Tibial artery (tissue), 4 donors: ENCODE measurements around the gene ADAMTSL3.

ENCODE experiments used
- DNase-seq, 2 donors: peaks; one replicate each; pipeline ENCODE4 v3.0.0-alpha.2; 2019
- H3K27ac ChIP-seq, 2 donors: fragments of 200-600 bp; sonication (generic) in 1 of 2; 1 replicate in 1 of 2; 2 replicates in 1 of 2; pipeline ENCODE4 v1.5.1; 2018 to 2019; ENCODE audit warnings: mild to moderate bottlenecking in 1 of 2
- H3K27me3 ChIP-seq, 2 donors: fragments of 200-600 bp; sonication (generic) in 1 of 2; one replicate each; pipeline versions ENCODE4 v1.5.1 to v1.6.0; 2016 to 2019
- H3K36me3 ChIP-seq, 3 donors: fragments of 200-600 bp; sonication (generic) in 2 of 3; one replicate each; pipeline ENCODE4 v1.5.1; 2016 to 2019; ENCODE audit warnings: mild to moderate bottlenecking in 2 of 3
- H3K4me1 ChIP-seq, 4 donors: fragments of 200-600 bp; sonication (generic) in 2 of 4; 1 replicate in 3 of 4; 2 replicates in 1 of 4; pipeline ENCODE4 v1.5.1; 2016 to 2019
- H3K4me3 ChIP-seq, 2 donors: fragments of 200-600 bp; sonication (generic) in 1 of 2; 1 replicate in 1 of 2; 2 replicates in 1 of 2; pipeline ENCODE4 v1.5.1; 2018 to 2019; ENCODE audit warnings: mild to moderate bottlenecking in 2 of 2
- H3K9me3 ChIP-seq, 3 donors: fragments of 200-600 bp; sonication (generic) in 1 of 3; one replicate each; pipeline ENCODE4 v1.5.1; 2016 to 2019
- CTCF ChIP-seq, 2 experiments: fragments of 200-600 bp in 1 of 2; fragments of 450-650 bp in 1 of 2; IDR thresholded peaks; one replicate each; pipeline ENCODE4 v1.5.1; 2017 to 2019; ENCODE audit warnings: antibody characterized with exemption in 2 of 2, mild to moderate bottlenecking in 1 of 2, moderate library complexity in 1 of 2
- intact Hi-C: fragments of 100-400 bp; cut with DNase I; formaldehyde crosslinking; loops from one replicate; pipeline ENCODE4 v1.15.0; 2023; ENCODE audit warnings: low total_unique reads

ADAMTSL3 gene

GRCh38 chr15:83843471-83843871 lies 189.5 kb downstream of the ADAMTSL3 start:
- Histone ChIP-seq H3K27me3 (no peaks in the 10 kb centered on the region), H3K36me3 (no peaks in the 10 kb centered on the region), H3K4me1 (peaks cover 0 to 35% (median 11%) of the 10 kb centered on the region in 4 donors), H3K4me3 (no peak overlapping the region), H3K9me3 (no peaks in the 10 kb centered on the region), H3K27ac (no peak overlapping the region)
- no peak for DNase-seq
- no peak for TF ChIP-seq CTCF (IDR thresholded peaks at IDR 0.05)
- intact Hi-C loops: no loop called here

- no peaks in the 10 kb centered on the region for H3K27me3 ChIP-seq
- H3K4me3 ChIP-seq: no peak overlapping the region
- intact Hi-C loops: no loop called here
- no peak for TF ChIP-seq CTCF (IDR thresholded peaks at IDR 0.05)
- H3K36me3 ChIP-seq: no peaks in the 10 kb centered on the region
- no peak for DNase-seq
- no peaks in the 10 kb centered on the region for H3K9me3 ChIP-seq
- peaks cover 0 to 41% (median 13%) of the 10 kb centered on the region in 4 donors for H3K4me1 ChIP-seq
- H3K27ac ChIP-seq: no peak overlapping the region
Measured at GRCh38 chr15:83844742-83845141, 190.8 kb downstream of the ADAMTSL3 start.

GRCh38 chr15:83845230-83845629 lies 191.3 kb downstream of the ADAMTSL3 start:
- Histone ChIP-seq H3K9me3 (no peaks in the 10 kb centered on the region), H3K27ac (no peak overlapping the region), H3K4me3 (no peak overlapping the region), H3K36me3 (no peaks in the 10 kb centered on the region), H3K4me1 (peaks cover 0 to 41% (median 13%) of the 10 kb centered on the region in 4 donors), H3K27me3 (no peaks in the 10 kb centered on the region)
- intact Hi-C loops: no loop called here
- DNase-seq: no peak
- TF ChIP-seq CTCF (IDR thresholded peaks at IDR 0.05): no peak

GRCh38 chr15:83846847-83847246 lies 192.9 kb downstream of the ADAMTSL3 start:
- H3K36me3 ChIP-seq: no peaks in the 10 kb centered on the region
- no peak overlapping the region for H3K27ac ChIP-seq
- no peak overlapping the region for H3K4me3 ChIP-seq
- intact Hi-C loops: no loop called here
- H3K4me1 ChIP-seq: peaks cover 0 to 41% (median 13%) of the 10 kb centered on the region in 4 donors
- H3K9me3 ChIP-seq: no peaks in the 10 kb centered on the region
- TF ChIP-seq CTCF (IDR thresholded peaks at IDR 0.05): no peak
- DNase-seq: no peak
- H3K27me3 ChIP-seq: no peaks in the 10 kb centered on the region

- Histone ChIP-seq H3K27ac (no peak overlapping the region), H3K4me3 (no peak overlapping the region)
Measured at GRCh38 chr15:83848315-83849050, 194.6 kb downstream of the ADAMTSL3 start.

More at GRCh38 chr15:83848315-83849050, 194.6 kb downstream of the ADAMTSL3 start:
- Histone ChIP-seq H3K4me1 (peaks cover 0 to 33% (median 13%) of the 10 kb centered on the region in 4 donors), H3K9me3 (no peaks in the 10 kb centered on the region), H3K27me3 (no peaks in the 10 kb centered on the region), H3K36me3 (no peaks in the 10 kb centered on the region)
- intact Hi-C loops: no loop called here
- DNase-seq: no peak
- TF ChIP-seq CTCF (IDR thresholded peaks at IDR 0.05): no peak
